H1 (cell line): ENCODE data around the gene XAB2.

Experiments used
- EP300 ChIP-seq, 2 experiments: IDR thresholded peaks; 1 replicate in 1 of 2; 2 replicates in 1 of 2; pipeline ENCODE4 v1.6.1; 2011 to 2012; ENCODE audit warnings: low read depth in 2 of 2, low read length in 2 of 2, mild to moderate bottlenecking in 2 of 2, borderline replicate concordance in 1 of 2, inconsistent platforms in 1 of 2, moderate library complexity in 1 of 2
- SP1 ChIP-seq: IDR thresholded peaks from 2 replicates; pipeline ENCODE4 v1.6.1; 2011; ENCODE audit warnings: low read depth, low read length
- TF ChIP-seq, protein P1 (sequence below), 3 experiments: IDR thresholded peaks; 1 replicate in 2 of 3; 2 replicates in 1 of 3; pipeline versions ENCODE4 v1.5.1 to v1.6.1; 2011; ENCODE audit warnings: low read length in 3 of 3, mild to moderate bottlenecking in 3 of 3, inconsistent platforms in 2 of 3, low read depth in 1 of 3, moderate library complexity in 1 of 3; ENCODE audit not compliant: insufficient read depth in 1 of 3; ENCODE audit errors: control extremely low read depth in 1 of 3

- TF ChIP-seq EP300 (IDR thresholded peaks at IDR 0.05; ENCODE audit: borderline replicate concordance in 1 of 2, low read depth in 2 of 2, low read length in 2 of 2) (no peak), SP1 (no peak)
- TF ChIP-seq, protein P1, sequence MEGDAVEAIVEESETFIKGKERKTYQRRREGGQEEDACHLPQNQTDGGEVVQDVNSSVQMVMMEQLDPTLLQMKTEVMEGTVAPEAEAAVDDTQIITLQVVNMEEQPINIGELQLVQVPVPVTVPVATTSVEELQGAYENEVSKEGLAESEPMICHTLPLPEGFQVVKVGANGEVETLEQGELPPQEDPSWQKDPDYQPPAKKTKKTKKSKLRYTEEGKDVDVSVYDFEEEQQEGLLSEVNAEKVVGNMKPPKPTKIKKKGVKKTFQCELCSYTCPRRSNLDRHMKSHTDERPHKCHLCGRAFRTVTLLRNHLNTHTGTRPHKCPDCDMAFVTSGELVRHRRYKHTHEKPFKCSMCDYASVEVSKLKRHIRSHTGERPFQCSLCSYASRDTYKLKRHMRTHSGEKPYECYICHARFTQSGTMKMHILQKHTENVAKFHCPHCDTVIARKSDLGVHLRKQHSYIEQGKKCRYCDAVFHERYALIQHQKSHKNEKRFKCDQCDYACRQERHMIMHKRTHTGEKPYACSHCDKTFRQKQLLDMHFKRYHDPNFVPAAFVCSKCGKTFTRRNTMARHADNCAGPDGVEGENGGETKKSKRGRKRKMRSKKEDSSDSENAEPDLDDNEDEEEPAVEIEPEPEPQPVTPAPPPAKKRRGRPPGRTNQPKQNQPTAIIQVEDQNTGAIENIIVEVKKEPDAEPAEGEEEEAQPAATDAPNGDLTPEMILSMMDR (IDR thresholded peaks at IDR 0.05; ENCODE audit: control extremely low read depth in 1 of 3, insufficient read depth in 1 of 3, low read depth in 1 of 3, low read length in 3 of 3), result no peak
These were observed 4.4 kb upstream of the XAB2 start, which contains the start of gene PCP2 for GRCh38 chr19:7633698-7634097.
